Suprapubic skin (tissue), 4 donors: ENCODE data around the gene CEP72.

Experiments used
- EP300 ChIP-seq: sonication (generic); formaldehyde crosslinking; IDR thresholded peaks from one replicate; pipeline ENCODE4 v1.6.1; 2017; ENCODE audit warnings: antibody characterized with exemption
- POLR2A ChIP-seq, 2 donors: fragments of 450-650 bp; IDR thresholded peaks; one replicate each; pipeline ENCODE4 v1.6.1; 2017; ENCODE audit warnings: antibody characterized with exemption in 2 of 2, mild to moderate bottlenecking in 2 of 2, moderate library complexity in 2 of 2
- POLR2AphosphoS5 ChIP-seq, 3 donors: sonication (generic); formaldehyde crosslinking; IDR thresholded peaks; one replicate each; pipeline ENCODE4 v1.6.1; 2017; ENCODE audit warnings: antibody characterized with exemption in 3 of 3
- TF ChIP-seq, protein P1 (sequence below), 2 donors: fragments of 200-600 bp in 1 of 2; fragments of 450-650 bp in 1 of 2; sonication (generic) in 1 of 2; IDR thresholded peaks; one replicate each; pipeline ENCODE4 v1.5.1; 2016 to 2019; ENCODE audit warnings: antibody characterized with exemption in 2 of 2, mild to moderate bottlenecking in 1 of 2, moderate library complexity in 1 of 2

DNA sequence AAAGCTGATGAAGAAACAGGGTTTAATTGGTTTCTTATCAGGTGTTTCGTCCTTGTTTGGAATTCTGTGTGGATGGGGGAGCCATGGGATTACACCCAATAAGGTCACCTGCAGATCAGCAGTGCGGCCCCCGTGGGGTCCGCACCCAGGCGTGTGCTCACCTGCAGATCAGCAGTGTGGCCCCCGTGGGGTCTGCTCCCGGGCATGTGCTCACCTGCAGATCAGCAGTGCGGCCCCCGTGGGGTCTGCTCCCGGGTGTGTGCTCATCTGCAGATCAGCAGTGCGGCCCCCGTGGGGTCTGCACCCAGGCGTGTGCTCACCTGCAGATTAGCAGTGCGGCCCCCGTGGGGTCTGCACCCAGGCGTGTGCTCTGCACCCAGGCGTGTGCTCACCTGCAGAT lies 41.7 kb upstream of the CEP72 start:
- TF ChIP-seq, protein P1, sequence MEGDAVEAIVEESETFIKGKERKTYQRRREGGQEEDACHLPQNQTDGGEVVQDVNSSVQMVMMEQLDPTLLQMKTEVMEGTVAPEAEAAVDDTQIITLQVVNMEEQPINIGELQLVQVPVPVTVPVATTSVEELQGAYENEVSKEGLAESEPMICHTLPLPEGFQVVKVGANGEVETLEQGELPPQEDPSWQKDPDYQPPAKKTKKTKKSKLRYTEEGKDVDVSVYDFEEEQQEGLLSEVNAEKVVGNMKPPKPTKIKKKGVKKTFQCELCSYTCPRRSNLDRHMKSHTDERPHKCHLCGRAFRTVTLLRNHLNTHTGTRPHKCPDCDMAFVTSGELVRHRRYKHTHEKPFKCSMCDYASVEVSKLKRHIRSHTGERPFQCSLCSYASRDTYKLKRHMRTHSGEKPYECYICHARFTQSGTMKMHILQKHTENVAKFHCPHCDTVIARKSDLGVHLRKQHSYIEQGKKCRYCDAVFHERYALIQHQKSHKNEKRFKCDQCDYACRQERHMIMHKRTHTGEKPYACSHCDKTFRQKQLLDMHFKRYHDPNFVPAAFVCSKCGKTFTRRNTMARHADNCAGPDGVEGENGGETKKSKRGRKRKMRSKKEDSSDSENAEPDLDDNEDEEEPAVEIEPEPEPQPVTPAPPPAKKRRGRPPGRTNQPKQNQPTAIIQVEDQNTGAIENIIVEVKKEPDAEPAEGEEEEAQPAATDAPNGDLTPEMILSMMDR (IDR thresholded peaks at IDR 0.05): no peak
- no peak for TF ChIP-seq EP300
- no peak for TF ChIP-seq POLR2AphosphoS5 (IDR thresholded peaks at IDR 0.05)
- no peak for TF ChIP-seq POLR2A (IDR thresholded peaks at IDR 0.05)
